GM12872 (cell line): ENCODE measurements around the gene GYPC.

Experiments
- CTCF ChIP-seq: IDR thresholded peaks from 3 replicates; pipeline ENCODE4 v1.5.1; 2011; ENCODE audit warnings: low read depth, mild to moderate bottlenecking, low read length, moderate library complexity; ENCODE audit not compliant: insufficient read depth

GYPC gene

GRCh38 chr2:126744640-126745039, 88.7 kb downstream of the GYPC start:
- no peak for TF ChIP-seq CTCF
